GM19351 (cell line): ENCODE results near the gene UXT.
"Not testable (repeated sequence)": the region's sequence is repeated elsewhere in the genome, so short reads cannot be mapped to it uniquely, and the experiment has no call there.

Experiments used
- ATAC-seq: cut with Tn5 transposase; IDR thresholded peaks from one replicate; pipeline ENCODE4 v1.9.1; 2021; ENCODE audit warnings: mild to moderate bottlenecking, moderate library complexity; ENCODE audit not compliant: unreplicated experiment

The UXT gene

GRCh38 chrX:47618923-47619485 is 40.0 kb downstream of the UXT start:
- ATAC-seq, result no peak

- ATAC-seq, result no peak
These were observed 44.4 kb downstream of the UXT start for GRCh38 chrX:47614618-47615017.

GRCh38 chrX:47613082-47613481 is 45.9 kb downstream of the UXT start:
- ATAC-seq, result no peak

- ATAC-seq, result no peak
These were observed 46.6 kb downstream of the UXT start for GRCh38 chrX:47612418-47612817.

- no peak for ATAC-seq
These were observed 47.1 kb downstream of the UXT start for GRCh38 chrX:47611926-47612325.

GRCh38 chrX:47611489-47611888 is 47.5 kb downstream of the UXT start:
- no peak for ATAC-seq

GRCh38 chrX:47610511-47610910 is 48.5 kb downstream of the UXT start:
- no peak for ATAC-seq

GRCh38 chrX:47608130-47608810 is 50.7 kb downstream of the UXT start:
- no peak for ATAC-seq

GRCh38 chrX:47607091-47607490 is 51.9 kb downstream of the UXT start:
- no peak for ATAC-seq

- no peak for ATAC-seq
These were observed 54.0 kb downstream of the UXT start for GRCh38 chrX:47605024-47605423.

- not testable (repeated sequence) for ATAC-seq
These were observed 55.9 kb downstream of the UXT start for GRCh38 chrX:47603125-47603524.
